Tibial nerve (tissue), 4 donors: Measurements from ENCODE around the gene ASPDH.

Source experiments
- CTCF ChIP-seq, 5 experiments: fragments of 200-600 bp in 3 of 5; fragments of 450-650 bp in 2 of 5; sonication (generic) in 3 of 5; IDR thresholded peaks; one replicate each; pipeline ENCODE4 v1.5.1; 2016 to 2019; ENCODE audit warnings: antibody characterized with exemption in 5 of 5, mild to moderate bottlenecking in 3 of 5, moderate library complexity in 2 of 5
- EP300 ChIP-seq, 2 donors: sonication (generic); formaldehyde crosslinking; IDR thresholded peaks; one replicate each; pipeline ENCODE4 v1.6.1; 2017; ENCODE audit warnings: antibody characterized with exemption in 2 of 2, mild to moderate bottlenecking in 1 of 2

DNA sequence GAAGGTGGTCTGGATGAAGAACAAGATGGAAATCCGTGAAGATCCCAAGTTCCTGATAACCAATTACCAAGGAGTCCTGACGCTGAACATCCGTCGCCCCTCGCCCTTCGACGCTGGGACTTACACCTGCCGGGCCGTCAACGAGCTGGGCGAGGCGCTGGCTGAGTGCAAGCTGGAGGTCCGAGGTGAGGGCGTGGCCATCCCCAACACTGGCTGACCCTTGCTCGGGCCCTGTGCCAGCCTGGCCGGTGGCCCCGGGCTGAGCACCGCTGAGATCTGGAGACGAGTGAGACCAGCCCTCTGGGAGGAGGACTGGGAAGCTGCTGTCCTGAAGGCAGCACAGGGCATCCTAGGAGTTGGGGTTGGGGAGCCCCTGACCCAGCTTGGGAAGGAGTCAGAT, 49.4 kb downstream of the ASPDH start:
- TF ChIP-seq CTCF (IDR thresholded peaks at IDR 0.05) (no peak), EP300 (IDR thresholded peaks at IDR 0.05) (no peak)
